GM21515 (cell line): Measurements from ENCODE around the gene HPCAL1.

ENCODE experiments used
- ATAC-seq: cut with Tn5 transposase; IDR thresholded peaks from one replicate; pipeline ENCODE4 v1.9.1; 2021; ENCODE audit not compliant: unreplicated experiment

Gene HPCAL1

DNA sequence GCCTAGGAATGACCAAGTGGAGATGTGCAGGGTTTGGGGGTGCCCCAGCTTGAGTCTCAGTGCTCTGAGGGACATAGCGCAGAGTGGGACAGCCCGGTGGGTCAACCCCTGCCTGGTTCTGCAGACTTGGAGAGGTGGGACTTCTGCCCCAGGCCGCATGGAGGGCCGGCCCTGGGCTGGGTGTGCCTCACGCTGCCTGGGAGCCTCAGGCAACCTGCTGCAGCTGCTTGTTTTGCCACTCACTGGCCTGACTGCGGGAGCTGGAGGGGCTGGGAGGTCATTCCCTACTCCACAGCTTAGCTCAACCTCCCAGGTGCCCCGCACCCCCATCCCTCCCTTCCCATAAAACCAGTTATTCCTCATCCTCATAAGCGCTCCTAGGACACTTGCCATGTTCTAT lies 112.3 kb downstream of the HPCAL1 start:
- no peak for ATAC-seq

DNA sequence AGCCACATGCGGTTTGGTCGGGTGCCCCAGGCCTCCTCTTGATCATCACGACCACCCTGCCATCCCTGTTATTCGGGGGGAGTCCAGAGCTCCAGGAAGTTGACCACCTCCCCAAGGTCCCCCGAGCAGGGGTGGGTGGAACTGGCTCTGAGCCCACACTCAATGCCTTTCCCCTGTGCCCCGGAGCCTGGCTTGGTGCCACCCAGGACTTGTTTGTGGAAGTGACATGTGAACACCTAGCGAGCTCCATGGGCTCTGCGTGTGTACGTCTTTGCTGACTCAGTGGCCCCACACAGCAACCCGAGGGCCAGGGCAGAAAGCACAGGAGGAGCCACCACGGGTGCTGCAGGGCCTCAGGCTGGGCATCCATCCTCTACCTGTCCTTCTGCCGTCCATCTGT lies 112.9 kb downstream of the HPCAL1 start:
- ATAC-seq = no peak

DNA sequence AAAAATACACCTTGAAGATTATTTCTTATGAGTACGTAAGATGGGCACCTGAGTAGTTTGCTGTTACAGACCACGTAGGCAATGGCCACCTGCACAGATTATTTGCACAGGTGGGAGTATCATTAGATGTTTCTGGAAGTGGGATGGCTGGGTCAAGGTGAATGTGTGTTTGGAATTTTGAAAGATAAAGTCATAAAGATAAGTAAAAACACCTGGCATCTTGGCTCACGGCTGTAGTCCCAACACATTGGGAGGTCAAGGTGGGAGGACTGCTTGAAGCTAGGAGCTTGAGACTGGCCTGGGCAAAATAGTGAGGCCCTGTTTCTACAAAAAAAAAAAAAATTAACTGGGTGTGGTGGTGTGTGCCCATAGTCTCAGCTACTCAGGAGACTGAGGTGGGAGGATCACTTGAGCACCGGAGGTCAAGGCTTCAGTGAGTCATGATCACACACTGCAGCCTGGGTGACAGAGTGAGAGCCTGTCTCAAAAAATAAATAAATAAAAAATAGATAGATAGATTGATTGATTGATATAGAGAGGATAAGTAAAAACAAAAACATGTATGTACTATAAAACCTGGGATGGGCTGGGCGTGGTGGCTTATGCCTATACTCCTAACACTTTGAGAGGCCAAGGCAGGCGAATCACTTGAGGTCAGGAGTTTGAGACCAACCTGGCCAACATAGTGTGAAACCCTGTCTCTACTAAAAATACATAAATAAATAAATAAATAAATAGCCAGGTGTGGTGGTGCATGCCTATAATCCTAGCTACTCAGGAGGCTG lies 115.0 kb downstream of the HPCAL1 start:
- no peak for ATAC-seq

DNA sequence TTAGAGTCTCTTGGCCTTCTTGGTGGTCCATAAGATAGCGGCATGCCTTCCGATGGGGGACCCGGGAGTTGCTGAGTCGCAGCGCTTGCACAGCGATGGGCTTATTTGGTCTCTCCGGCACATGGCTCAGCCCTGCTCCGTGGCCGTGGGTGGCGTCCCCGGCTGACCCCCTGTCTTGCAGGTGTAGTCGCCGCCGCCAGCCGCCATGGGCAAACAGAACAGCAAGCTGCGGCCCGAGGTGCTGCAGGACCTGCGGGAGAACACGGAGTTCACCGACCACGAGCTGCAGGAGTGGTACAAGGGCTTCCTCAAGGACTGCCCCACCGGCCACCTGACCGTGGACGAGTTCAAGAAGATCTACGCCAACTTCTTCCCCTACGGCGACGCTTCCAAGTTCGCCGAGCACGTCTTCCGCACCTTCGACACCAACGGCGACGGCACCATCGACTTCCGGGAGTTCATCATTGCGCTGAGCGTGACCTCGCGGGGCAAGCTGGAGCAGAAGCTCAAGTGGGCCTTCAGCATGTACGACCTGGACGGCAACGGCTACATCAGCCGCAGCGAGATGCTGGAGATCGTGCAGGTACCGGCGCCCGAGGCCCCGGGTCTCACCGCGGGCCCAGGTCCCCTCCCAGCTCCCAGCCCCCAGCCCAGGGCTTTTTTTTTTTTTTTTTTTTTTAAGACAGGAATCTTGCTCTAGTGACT lies 117.0 kb downstream of the HPCAL1 start:
- no peak for ATAC-seq

DNA sequence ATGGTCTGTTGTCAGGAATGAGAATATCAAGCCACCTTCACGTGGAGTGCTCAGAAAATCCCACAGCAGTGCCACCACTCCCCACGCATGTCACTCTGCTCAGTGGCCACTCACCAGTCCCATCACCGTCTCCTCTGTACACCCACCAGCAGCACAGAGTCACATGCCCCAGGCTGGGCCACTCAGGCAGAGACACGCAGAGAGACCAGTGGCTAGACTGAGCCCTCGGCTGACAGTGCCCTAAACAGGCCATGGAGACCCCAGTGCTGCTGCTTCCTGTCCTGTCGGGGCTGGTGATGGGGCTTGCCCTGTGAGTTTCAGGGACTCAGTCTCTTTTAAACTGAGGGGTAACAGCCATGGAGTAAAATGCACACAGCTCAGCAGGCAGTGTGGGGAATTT lies 119.5 kb downstream of the HPCAL1 start:
- no peak for ATAC-seq

- ATAC-seq = no peak
Observed at GRCh38 chr2:10422732-10423399, 120.2 kb downstream of the HPCAL1 start.

DNA sequence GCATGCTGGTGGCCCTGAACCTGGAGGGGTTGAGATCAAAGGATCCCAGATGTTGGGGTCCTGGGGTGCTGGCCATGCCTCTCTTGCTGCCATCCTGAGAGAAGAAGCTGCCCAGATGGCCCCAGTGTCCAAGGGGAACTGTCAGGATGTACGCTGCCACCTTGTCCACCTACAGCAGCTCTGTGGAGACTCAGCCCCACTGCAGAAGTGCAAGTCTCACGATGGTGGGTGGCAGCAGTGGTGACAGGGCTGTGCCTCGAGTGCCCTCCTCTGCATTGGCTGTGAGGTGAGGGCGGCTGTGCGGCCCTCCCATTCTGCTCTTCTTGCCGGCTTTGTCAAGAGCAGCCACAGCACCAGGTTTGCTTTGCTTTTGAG lies 120.7 kb downstream of the HPCAL1 start:
- no peak for ATAC-seq

DNA sequence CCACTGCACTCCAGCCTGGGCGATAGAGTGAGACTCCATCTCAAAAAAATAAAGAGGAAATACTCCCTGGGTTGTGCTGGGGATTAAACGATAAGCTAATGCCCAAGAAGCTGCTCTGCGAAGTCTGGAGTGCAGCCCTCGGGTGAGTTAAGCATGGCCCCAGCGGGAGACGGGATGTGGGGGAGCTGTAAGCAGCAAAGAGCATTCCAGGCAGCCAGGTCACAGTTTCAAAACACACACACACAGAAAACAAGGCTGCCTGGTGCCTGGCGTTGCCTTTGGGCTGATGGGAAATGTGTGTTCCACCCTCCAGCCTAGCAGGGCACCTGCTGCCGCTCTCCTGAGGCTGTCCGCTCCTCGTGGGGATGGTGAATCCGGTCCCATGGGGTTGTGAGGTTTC lies 121.3 kb downstream of the HPCAL1 start:
- ATAC-seq = no peak

GRCh38 chr2:10424916-10425505 lies 122.3 kb downstream of the HPCAL1 start:
- no peak for ATAC-seq

- no peak for ATAC-seq
Observed at GRCh38 chr2:10425699-10426098, 123.0 kb downstream of the HPCAL1 start.

GRCh38 chr2:10426726-10427617 lies 124.3 kb downstream of the HPCAL1 start:
- ATAC-seq = no peak

GRCh38 chr2:10427618-10427949 lies 124.9 kb downstream of the HPCAL1 start:
- no peak for ATAC-seq

DNA sequence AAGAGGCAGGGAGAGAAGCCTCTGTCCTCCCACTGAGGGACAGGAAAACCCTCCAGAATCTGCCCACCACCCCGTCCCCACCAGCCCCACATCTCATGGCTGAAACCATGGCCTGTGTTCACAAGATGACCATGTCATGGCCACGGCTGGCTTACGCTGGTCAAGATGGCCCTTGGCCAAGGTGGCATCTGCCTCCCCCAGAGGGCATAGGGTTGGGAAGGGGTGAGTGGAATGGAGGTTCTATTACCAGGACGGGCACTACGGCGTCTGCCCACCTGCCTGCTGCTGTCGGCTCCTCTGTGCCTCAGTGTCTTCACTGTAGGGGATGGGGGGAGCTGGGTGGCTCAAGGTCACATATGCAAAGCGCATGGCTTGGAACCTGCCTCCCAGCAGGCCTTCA lies 125.7 kb downstream of the HPCAL1 start:
- ATAC-seq = no peak

DNA sequence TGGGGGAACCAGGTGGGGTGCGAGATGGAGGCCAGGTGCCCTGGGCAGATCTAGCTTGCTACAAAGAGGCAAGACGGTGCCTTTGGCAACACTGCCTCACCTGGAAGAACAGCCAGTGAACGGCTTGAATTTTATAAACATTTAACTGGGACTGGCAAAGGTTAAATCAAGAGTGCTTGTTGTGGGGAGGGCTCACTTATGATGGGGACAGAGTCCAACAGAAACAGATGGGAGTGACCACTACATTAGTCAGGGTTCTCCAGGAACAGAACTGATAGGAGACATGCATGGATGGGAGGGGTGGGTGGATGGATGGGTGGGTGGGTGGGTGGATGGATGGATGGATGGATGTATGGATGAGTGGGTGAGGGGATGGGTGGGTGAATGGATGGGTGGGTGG lies 126.2 kb downstream of the HPCAL1 start:
- no peak for ATAC-seq

- no peak for ATAC-seq
Observed at GRCh38 chr2:10430886-10431622, 128.3 kb downstream of the HPCAL1 start.

DNA sequence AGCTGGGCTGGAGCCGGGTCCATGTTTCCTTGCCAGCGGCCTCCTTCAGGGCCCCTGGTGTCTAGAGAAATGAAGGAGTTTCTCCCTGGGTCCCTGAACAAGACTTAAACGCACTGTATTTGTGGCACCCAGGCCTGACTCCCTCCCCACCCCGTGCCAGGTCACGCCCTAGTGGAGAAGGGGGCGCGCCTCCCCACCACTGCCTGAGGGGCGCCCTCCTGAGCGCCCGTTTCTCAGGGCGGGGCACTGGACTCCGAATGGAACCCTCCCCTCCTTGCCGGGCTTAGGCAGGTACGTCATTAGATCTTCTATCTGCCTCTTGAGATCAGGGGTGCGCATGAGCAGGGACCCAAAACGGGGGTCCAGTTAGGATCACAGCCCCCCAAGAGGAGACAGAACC lies 129.1 kb downstream of the HPCAL1 start:
- ATAC-seq = no peak

GRCh38 chr2:10432311-10433181 lies 129.8 kb downstream of the HPCAL1 start:
- ATAC-seq = no peak

GRCh38 chr2:10433264-10433946 lies 130.7 kb downstream of the HPCAL1 start:
- ATAC-seq = no peak
